HG03565 (cell line): ENCODE measurements around the gene PI4KA.
"Not testable (repeated sequence)": the region's sequence is repeated elsewhere in the genome, so short reads cannot be mapped to it uniquely, and the experiment has no call there.

Experiments used
- ATAC-seq: cut with Tn5 transposase; IDR thresholded peaks from one replicate; pipeline ENCODE4 v1.9.1; 2021; ENCODE audit warnings: mild to moderate bottlenecking, moderate library complexity; ENCODE audit not compliant: unreplicated experiment

Gene PI4KA

DNA sequence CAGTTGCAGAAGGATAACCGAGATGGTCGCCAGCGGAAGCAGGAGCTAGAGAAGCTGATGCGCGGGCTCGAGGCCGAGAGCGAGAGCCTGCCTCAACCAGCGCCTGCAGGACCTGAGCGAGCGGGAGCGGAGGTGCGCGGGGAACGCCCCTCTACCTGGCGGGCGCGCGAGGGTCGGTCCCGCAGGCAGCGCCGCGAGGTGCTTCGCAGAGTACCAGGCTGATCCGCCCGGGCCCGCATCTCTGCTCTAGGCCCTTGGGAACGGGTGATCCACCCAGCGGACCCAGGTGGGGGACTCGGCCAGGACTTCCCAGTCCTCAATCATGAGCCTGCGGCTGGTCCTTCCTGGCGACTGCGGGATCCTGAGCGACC is 156.5 kb downstream of the PI4KA start:
- ATAC-seq: peak; percentile 12

DNA sequence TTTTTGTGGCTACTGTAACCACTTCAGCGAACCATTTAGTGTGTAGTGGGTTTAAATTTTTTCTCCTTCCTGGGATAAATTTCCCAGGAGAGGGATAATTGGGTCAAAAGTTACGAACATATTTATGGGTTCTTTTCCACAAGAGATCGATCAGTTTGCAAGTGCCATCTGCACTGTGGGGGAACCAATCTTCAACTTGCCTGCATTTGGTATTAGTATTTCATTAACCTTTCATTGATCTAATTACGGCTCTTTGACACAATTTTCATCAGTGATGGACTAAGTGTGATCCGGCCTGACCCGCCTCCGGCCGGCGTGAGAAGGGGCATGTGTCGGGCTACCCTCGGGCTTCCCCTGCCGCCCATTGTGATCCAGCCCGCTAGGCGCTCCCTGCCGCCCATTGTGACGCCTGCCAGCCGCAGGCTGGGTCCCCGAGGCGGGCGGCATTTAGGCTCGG is 156.9 kb downstream of the PI4KA start:
- ATAC-seq: not testable (repeated sequence)

DNA sequence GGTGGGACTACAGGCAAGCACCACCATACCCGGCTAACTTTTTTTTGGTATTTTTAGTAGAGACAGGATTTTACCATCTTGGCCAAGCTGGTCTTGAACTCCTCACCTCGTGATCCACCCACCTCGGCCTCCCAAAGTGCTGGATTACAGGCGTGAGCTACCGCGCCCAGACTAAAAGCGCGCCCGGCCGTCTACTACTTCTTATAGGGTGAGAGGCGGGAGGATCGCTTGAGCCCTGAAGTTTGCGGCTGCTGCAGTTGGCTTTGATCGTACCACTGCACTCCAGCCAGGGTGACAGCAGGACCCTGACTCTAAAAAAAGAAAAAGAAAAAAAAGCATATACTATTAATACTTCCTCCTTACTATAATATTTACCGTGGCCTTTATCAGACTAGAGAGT is 158.3 kb downstream of the PI4KA start:
- ATAC-seq: not testable (repeated sequence)

DNA sequence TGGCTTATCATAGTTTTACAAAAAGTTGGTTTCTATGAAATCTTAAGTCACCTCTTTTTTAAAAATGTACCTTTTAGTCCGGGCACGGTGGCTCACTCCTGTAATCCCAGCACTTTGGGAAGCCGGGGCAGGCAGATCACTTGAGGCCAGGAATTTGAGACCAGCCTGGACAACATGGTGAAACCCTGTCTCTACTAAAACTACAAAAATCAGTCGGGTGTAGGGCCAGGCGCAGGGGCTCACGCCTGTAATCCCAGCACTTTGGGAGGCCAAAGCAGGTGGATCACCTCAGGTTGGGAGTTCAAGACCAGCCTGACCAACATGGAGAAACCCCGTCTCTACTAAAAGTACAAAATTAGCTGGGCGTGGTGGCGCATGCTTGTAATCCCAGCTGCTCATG is 158.8 kb downstream of the PI4KA start:
- ATAC-seq: not testable (repeated sequence)

DNA sequence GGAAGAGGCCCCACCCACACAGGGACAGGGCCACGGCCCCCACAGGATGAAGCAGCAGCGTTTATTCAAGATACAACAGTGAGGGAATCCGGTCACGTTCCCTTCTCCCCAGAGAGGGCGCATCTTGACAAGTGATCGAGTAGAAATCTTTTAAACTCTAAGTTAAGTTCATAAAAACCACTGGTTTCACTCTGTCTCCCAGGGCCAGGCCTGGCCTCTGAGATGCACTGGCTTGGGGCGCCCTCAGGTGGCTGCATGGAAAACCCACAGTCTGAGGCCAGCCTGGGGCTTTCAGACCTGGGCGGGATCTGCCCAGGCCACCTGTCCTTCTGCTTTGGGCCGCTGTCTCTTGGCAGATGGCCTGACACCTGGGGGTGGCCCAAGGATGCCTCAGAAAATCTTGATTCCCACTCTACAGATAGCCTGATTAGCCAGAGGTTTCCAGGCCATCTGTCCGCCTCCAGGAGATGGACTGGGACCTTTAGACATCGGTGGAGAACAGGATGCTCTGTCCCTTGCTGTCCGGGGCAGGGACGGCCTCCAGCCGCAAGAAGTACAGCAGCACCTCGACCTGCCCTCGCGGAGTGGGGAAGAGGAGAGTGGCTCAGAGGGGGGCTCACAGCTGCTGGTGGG is 161.0 kb downstream of the PI4KA start:
- not testable (repeated sequence) for ATAC-seq

DNA sequence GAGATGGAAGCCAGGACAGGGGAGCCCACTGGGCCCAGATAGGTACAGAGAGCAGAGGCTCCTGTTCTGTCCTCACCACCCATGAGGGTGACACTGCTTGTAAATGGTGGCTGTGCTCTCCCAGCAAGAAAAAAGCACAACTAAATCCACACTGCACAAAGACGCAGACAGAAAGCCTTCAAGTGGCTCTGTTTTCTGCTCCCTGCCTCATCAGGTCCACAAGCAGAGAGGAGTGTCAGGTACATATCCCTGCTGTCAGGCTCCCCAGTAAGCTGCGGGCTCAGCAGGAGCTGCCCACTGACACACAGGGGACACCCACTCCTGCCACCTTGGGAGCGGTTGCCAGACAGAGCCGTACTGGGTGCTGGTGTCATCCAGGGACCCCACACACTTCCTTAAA is 162.6 kb downstream of the PI4KA start:
- ATAC-seq: not testable (repeated sequence)

DNA sequence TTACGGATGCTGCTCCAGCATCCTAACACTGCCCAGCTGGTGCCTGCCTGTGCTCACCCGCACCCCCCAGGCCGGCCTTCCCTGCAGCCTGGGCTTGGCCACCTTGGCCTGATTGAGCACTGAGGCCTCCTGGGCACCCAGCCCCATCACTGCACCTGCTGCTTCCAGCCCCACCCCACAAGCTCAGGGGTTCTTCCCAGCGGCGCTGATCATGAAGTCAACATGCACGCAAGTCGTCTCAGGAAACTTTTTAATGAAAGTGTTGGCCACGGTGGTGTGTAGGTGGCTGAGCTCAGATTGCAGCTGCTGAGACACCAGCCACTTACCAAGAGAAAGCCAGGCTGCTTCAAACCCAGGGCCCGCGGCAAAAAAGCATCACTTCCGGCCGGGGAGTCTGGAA is 163.4 kb downstream of the PI4KA start:
- ATAC-seq: not testable (repeated sequence)

DNA sequence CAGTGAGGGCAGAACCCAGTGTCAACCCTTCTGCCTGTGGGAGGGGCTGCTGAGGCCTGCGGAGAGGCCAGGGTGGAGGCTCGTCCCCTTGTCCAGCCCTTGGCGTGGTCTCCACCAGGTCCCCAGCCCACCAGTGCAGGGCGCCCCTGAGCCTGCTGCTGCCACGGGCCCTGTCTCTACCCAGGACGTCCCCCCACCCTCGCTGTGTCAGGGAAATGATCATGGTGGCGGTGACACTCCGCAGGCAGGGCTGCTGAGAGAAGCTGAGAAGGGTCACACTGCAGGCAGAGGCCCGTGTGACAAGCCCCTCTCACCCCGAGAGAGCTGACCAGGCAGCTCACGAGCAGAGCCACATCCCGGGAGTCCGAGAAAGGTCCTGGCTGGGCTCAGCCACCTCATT is 164.4 kb downstream of the PI4KA start:
- ATAC-seq: not testable (repeated sequence)

DNA sequence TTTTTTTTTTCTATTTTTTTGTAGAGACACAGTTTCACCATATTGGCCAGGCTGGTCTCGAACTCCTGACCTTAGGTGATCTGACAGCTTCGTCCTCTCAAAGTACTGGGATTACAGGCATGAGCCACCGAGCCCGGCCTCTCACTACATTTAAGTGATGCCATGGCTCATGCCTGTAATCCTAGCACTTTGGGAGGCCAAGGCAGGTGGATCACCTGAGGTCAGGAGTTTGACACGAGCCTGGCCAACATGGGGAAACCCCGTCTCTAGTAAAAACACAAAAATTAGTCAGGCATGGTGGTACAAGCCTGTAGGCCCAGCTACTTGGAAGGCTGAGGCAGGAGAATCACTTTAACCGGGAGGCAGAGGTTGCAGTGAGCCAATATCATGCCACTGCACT is 165.7 kb downstream of the PI4KA start:
- ATAC-seq: not testable (repeated sequence)

DNA sequence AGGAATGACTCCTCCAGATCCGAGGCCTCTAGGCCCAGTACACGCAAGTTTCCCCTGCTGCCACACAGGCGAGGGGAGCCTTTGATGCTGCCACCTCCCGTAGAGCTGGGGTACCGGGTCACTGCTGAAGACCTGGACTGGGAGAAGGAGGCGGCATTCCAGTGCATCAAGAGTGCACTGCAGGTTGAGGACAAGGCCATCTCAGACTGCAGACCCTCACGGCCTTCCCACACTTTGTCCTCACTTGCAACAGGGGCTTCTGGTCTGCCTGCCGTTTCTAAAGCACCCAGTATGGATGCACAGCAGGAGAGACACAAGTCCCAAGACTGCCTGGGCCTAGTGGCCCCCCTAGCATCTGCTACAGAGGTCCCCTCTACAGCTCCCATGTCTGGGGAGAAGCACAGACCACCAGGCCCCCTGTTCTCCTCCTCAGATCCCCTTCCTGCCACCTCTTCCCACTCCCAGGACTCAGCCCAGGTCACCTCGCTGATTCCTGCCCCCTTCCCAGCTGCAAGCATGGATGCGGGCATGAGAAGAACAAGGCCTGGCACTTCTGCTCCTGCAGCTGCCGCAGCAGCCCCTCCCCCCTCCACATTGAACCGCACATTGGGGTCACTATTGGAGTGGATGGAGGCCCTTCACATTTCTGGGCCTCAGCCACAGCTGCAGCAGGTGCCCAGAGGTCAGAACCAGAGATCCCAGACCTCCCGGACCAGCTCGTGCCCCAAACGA is 167.9 kb downstream of the PI4KA start:
- ATAC-seq: not testable (repeated sequence)

DNA sequence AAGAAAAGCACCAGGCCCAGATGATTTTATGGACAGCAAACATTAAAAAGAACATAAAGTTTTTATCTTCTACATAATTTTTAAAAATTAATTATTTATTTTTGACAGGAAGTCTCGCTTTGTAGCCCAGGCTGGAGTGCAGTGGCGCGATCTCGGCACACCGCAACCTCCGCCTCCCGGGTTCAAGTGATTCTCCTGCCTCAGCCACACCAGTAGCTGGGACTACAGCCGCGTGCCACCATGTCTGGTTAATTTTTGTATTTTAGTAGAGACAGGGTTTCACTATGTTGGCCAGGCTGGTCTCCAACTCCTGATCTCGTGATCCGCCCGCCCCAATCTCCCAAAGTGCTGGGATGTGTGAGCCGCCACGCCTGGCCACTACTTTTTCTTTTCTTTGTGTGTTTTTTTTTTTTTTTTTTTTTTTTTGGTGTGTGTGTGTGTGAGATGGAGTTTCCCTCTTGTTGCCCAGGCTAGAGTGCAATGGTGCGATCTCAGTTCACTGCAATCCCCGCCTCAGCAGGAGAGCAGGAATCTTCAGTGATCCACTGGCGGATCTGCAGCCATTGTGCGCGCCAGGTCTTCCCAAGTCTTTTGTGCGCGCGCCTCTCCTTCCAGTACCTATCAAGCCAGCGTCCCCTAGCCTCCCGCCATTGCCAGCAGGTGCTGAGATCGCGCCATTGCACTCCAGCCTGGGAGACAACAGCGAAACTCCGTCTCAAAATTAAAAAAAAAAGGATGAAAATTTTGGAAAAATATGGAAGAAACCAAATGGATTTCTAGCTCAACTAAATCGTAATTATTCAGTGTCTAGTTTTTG is 171.0 kb downstream of the PI4KA start:
- not testable (repeated sequence) for ATAC-seq

DNA sequence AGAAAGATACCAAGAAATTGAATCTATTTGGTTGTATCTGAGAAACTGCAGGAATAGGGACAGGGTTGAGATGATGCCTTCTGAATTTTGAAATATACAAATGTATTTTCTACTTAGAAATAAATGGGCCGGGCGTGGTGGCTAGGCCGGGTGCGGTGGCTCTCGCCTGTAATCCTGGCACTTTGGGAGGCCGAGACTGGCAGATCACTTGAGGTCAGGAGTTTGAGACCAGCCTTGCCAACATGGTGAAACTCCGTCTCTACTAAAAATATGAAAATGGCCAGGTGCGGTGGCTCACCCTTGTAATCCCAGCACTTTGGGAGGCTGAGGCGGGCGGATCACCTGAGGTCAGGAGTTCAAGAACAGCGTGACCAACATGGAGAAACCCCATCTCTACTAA is 172.8 kb downstream of the PI4KA start:
- ATAC-seq: not testable (repeated sequence)

DNA sequence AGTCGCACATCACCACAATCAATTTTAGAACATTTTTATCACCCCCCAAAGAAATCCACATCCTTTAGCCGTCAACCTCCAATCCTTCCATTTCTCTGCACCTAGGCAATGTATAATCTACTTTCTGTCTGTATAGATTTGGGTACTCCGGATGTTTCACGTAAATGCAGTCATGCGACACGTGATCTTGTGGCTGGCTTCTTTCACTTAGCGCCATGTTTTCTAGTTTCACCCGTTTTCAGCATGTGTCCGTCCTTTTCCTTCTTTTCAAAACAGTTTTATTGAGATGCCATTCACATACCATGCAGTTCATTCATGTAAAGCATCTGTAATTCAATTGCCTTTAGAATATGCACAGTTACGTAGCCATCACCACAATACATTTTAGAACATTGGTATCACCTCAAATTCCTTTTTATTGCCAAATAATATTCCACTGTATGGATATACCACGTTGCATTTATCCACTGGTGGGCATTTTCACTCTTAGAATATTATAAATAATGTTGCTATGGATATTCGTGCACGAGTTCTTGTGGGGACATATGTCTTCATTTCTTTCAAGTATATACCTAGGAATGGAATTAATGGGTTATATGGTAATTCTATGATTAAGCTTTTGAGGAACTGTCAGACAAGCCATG is 179.7 kb downstream of the PI4KA start:
- ATAC-seq: not testable (repeated sequence)

DNA sequence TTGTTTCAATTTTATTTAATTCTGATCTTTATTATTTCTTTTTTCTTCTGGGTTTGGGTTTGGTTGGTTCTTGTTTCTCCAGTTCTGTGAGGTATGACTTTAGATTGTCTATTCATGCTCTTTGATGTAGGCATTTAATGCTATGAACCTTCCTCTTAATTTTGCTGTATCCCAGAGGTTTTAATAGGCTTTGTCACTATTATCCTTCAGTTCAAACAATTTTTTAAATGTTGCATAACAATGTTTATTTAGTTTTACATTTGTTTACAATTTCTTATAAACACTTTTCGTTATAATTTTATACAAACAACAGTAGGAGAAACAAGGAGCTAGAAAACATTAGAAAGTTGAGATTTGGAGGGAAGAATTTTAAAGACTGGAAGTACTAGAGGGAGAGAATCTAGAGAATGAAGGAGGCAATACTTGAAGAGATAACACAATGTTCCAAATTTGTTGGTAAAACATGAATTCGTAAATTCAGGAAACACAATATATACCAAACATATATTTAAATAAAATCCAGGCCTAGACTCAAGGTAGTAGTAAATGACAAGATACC is 180.8 kb downstream of the PI4KA start:
- ATAC-seq: no peak

DNA sequence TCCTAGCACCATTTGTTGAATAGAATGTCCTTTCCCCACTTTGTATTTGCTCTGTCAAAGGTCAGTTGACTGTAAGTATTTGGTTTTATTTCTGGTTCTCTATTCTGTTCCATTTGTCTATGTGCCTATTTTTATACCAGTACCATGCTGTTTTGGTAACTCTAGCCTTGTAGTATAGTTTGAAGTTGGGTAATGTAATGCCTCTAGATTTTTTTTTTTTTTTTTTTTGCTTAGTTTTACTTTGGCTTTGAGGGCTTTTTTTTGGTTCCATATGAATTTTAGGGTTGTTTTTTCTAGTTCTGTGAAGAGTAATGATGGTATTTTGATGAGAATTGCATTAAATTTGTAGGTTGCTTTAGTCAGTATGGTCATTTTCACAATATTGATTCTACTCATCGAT is 183.0 kb downstream of the PI4KA start:
- not testable (repeated sequence) for ATAC-seq

DNA sequence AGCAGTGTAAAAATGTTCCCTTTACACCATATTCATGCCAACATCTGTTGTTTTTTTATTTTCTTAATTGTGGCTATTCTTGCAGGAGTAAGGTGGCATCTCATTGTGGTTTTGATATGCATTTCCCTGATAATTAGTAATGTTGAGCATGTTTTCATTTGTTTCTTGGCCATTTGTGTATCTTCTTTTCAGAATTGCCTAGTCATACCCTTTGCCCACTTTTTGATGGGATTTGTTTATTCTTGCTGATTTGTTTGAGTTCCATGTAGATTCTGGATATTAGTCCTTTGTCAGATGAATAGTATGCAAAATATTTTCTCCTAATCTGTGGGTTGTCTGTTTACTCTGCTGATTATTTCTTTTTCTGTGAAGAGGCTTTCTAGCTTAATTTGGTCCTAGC is 183.6 kb downstream of the PI4KA start:
- ATAC-seq: no peak

DNA sequence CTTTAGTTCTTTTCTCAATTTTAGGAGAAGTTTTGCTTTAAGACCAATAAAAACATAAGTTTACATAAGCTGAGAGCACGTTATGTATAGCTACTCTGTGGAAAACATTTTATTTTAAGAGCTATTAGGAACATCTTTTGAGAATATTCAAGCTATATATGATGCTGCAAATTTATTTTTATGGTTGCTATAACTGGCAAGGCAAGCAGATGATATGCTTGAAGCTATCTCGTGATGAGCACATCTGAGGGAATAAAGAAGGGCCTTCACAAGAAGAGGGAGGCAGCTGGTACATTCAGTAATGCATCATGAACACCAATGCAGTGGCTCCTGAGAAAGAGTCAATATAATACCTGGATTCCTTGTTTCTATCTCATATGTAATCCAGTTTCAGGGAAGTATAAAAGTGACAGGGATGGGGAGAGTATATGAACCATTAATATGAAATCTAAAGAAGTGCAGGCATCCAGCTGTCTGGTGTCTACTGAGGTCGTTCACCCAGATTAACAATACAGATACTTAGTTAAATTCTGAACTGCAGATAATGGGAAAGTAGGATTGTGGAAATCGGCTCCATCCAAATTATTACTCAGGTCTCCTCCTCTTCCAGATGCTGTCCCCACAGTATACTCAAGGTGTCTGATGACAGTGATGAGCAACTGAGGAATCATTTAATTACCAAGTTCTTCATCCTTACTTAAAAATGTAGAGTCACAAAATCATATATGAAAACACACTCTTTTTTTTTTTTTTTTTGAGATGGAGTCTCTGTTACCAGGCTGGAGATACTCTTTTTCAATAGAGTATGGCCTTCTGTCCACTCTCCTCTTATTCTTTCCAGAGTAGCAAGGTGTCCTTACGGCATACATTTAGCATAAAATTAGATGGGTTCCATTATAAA is 185.1 kb downstream of the PI4KA start:
- no peak for ATAC-seq

DNA sequence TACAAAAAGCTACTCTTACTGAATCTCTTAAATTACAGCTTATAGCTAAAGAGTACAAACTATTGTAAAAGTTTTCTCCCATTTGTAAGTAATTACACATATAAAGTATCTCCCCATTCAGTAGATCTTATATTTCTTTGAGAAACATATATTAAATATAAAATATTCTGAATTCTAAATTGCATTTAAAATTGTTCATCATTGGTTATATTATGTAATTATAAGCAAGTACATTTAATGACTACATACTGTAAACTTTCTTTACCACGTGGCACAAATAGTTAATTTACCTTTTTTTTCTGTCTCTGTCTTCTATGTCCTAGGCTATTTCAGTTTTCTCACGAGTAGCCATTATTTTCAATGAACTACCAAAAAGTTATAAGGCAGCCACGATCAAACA is 185.9 kb downstream of the PI4KA start:
- ATAC-seq: no peak

DNA sequence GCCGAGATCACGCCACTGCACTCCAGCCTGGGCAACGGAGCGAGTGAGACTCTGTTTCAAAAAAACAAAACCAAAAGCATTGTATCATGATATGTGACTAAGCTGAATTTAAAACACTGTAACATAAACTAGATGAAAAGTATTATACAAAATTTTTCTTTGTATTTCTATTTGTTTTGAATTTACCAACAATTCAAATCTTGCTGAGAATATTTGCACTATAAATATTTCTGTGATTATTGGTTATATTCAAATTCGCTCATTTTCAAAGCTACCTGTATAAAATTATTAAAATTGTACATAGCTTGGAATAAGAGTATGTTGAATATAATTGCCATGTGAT is 186.6 kb downstream of the PI4KA start:
- no peak for ATAC-seq
